HuH-7 (cell line): Measurements from ENCODE around the gene MAML3.
A peak's percentile ranks its signal among the peaks of the same experiment; 100 is the strongest.

Source experiments
- DNase-seq: peaks from one replicate; pipeline ENCODE4 v3.0.0; 2011; ENCODE audit warnings: low spot score

MAML3 gene

GRCh38 chr4:139863531-139863930 lies 290.5 kb downstream of the MAML3 start:
- DNase-seq, result no peak

GRCh38 chr4:139861471-139861870 lies 292.5 kb downstream of the MAML3 start:
- no peak for DNase-seq

- DNase-seq, result no peak
Measured at GRCh38 chr4:139860435-139861024, 293.5 kb downstream of the MAML3 start.

GRCh38 chr4:139859876-139860275 lies 294.1 kb downstream of the MAML3 start:
- no peak for DNase-seq

- DNase-seq, result no peak
Measured at GRCh38 chr4:139858436-139859205, 295.4 kb downstream of the MAML3 start.

DNA sequence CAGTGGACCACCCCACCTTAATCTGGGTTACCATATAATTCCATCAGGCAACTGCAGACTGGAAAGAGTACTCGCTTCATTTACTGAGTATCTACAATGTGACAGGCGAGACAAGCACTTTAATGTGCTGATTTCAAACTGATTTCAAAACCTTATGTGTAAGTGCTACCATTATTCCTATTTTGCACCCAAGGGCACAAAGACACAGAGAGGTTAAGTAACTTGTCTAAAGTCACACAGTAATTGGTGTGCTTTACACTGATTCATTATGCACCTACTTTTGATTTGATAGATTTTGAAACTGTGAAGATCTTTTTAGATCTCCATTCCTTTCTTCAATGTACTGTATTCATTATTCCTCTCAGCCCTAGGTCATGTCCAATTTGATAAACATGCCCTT lies 296.0 kb downstream of the MAML3 start:
- no peak for DNase-seq

DNA sequence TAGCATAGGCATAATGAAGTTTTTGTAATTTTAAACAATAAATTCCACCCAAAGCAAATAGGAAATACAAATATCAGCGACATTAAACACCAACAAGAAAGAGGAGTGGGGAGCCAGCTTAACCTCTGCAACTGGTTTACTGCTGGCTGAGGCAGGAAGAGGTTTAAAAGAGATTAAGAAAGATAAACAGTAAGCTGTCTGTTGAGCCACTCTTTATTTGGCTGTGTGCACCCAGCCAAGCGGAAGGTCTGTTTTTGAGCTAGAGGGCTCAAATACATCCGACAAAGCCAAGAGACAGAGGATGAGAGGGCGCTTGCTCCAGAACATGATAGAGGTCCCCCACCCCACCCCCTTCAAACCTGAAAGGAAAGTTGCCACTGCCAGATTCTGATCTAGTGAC lies 297.0 kb downstream of the MAML3 start:
- DNase-seq, result peak; percentile 51

- DNase-seq, result no peak
Measured at GRCh38 chr4:139854668-139855403, 299.1 kb downstream of the MAML3 start.

DNA sequence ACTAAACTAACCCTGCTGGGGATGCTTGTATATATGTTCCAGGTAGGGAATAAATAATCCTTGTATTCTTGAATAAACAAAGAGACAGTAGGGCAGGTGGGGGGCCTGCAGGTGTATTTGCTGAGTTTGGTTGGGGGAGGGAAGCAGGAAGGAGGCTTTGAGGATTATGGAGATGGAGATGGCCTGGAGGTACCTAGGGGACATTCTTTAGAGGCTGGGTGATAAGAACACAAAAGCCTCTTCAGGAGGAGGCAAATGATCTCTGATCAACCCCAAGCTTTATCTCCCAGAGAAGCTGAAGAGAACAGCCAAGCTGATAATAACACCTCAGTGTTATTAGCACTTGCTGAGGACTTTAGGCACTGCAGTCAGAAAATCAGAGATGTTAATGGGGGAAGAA lies 300.7 kb downstream of the MAML3 start:
- no peak for DNase-seq

- DNase-seq, result no peak
Measured at GRCh38 chr4:139852612-139853269, 301.2 kb downstream of the MAML3 start.

- no peak for DNase-seq
Measured at GRCh38 chr4:139851639-139852038, 302.3 kb downstream of the MAML3 start.

DNA sequence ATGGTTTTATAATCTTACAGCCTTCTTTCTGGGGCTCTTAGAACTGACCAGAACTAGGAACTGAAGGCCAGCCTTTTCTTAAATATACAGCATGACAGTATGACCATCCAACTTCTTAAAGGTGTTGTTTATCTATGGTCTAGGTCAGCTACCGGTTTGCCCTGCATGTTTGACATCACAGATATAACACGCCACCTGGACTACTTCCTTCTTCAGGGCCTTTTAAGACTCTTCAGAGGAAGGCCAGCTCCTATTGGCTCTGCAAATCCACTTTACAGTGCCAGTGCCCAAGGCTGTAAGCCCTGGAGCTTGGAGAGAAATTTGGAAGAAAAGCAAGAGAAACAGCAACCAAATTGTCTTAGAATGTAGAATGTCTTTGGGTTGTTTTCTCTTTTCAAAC lies 302.9 kb downstream of the MAML3 start:
- no peak for DNase-seq

- no peak for DNase-seq
Measured at GRCh38 chr4:139849219-139849618, 304.8 kb downstream of the MAML3 start.

GRCh38 chr4:139848028-139848427 lies 306.0 kb downstream of the MAML3 start:
- no peak for DNase-seq

GRCh38 chr4:139847602-139848001 lies 306.4 kb downstream of the MAML3 start:
- no peak for DNase-seq

DNA sequence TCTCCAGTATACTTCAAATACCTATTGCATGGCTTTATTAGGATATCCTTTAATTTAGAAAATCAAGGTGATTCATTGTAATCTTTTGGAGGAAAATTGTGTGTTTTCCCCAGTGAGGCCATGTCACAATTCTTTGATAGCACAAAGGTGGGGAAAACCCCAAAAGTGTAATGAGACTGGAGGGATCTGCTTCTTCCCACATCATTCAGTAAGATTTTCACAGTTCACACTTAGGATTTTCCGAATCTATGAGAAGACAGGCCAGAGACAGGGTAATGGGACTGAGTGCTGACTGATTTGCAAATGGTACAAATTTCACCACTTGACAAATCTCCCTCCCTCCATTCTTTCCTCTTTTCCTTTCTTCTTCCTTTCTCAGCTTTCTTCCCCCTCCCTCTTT lies 307.2 kb downstream of the MAML3 start:
- no peak for DNase-seq

GRCh38 chr4:139845453-139846093 lies 308.4 kb downstream of the MAML3 start:
- DNase-seq, result no peak

DNA sequence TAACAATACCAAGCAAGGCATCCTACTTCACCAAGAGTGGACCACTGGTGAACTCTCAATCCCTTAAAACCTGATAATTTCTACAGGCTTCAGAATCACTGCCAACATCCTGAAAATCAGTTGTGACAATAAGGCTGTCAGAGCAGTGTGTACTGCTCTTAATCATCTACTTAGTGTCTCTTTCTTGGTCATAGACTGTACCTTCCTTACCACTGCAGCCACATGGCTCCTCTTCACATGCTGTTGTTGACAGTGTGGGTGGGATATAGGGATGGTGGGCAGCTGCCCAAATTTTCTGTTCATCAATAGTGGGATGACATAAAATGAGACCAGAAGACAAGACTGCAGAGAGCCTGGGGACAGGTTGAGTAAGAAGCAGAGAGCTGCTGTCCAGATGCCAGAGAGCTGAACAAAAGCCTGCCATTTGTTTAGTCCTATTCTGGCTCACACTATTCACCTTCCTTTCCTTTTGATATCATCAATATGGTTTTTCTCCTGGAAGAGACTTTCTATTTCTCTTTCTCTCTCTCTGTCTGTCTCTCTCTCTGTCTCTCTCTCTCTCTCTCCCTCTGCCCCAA lies 309.4 kb downstream of the MAML3 start:
- no peak for DNase-seq

- no peak for DNase-seq
Measured at GRCh38 chr4:139844057-139844456, 309.9 kb downstream of the MAML3 start.

GRCh38 chr4:139843641-139844040 lies 310.3 kb downstream of the MAML3 start:
- no peak for DNase-seq

GRCh38 chr4:139841464-139842195 lies 312.4 kb downstream of the MAML3 start:
- DNase-seq, result peak; percentile 81
